Renal cortical epithelial cell (primary cell): ENCODE data around the gene COX6B1. TPM values are rescaled to one million over a fixed set of nuclear protein-coding genes. Genes with fewer than 3 reads are reported as not detected.

ENCODE experiments used
- total RNA-seq: library from RNA; depleted of rRNA; stranded (reverse); fragments of >200 nt; gene quantifications from 2 replicates; pipeline ENCODE4 v1.2.3, GENCODE V29; 2014

COX6B1 gene
- total RNA-seq, 1 donor from 2014 or later, result 385 TPM

Other genes starting within 250 kb of the COX6B1 start
- not detected in 2 replicates for gene FFAR2, start 200.1 kb upstream of the COX6B1 start, total RNA-seq
- gene KRTDAP, start 157.9 kb upstream of the COX6B1 start, total RNA-seq, result not detected in 2 replicates
- gene DMKN, start 134.7 kb upstream of the COX6B1 start, total RNA-seq, result 52.7 and 144 TPM in 2 replicates
- 0.05 TPM in 1 of 2 replicates, not detected in the other for gene SBSN, start 120.0 kb upstream of the COX6B1 start, total RNA-seq
- not detected in 2 replicates for gene GAPDHS, start 114.9 kb upstream of the COX6B1 start, total RNA-seq
- gene TMEM147, start 102.7 kb upstream of the COX6B1 start, total RNA-seq, result 76.1 and 93.6 TPM in 2 replicates
- gene ATP4A, start 84.7 kb upstream of the COX6B1 start, total RNA-seq, result not detected in 2 replicates
- not detected in 2 replicates for gene PMIS2, start 62.1 kb upstream of the COX6B1 start, total RNA-seq
- gene HAUS5, start 35.6 kb upstream of the COX6B1 start, total RNA-seq, result 5.1 and 6.4 TPM in 2 replicates
- 38.9 and 40.0 TPM in 2 replicates for gene RBM42, start 19.3 kb upstream of the COX6B1 start, total RNA-seq
- not detected in 2 replicates for gene ETV2, start 6.6 kb upstream of the COX6B1 start, total RNA-seq
- gene UPK1A, start 18.2 kb downstream of the COX6B1 start, total RNA-seq, result not detected in 2 replicates
- gene ZBTB32, start 56.2 kb downstream of the COX6B1 start, total RNA-seq, result not detected in 2 replicates
- 4.2 and 26.3 TPM in 2 replicates for gene KMT2B, start 69.7 kb downstream of the COX6B1 start, total RNA-seq
- gene IGFLR1, start 94.1 kb downstream of the COX6B1 start, total RNA-seq, result 0.52 and 1.8 TPM in 2 replicates
- gene U2AF1L4, start 97.1 kb downstream of the COX6B1 start, total RNA-seq, result 5.6 and 7.2 TPM in 2 replicates
- gene PSENEN, start 97.3 kb downstream of the COX6B1 start, total RNA-seq, result 23.5 and 24.7 TPM in 2 replicates
- gene LIN37, start 100.3 kb downstream of the COX6B1 start, total RNA-seq, result 2.6 and 6.4 TPM in 2 replicates
- gene HSPB6, start 108.7 kb downstream of the COX6B1 start, total RNA-seq, result 0.52 and 0.65 TPM in 2 replicates
- gene PROSER3, start 109.9 kb downstream of the COX6B1 start, total RNA-seq, result 4.0 and 7.7 TPM in 2 replicates
- 0.17 and 5.1 TPM in 2 replicates for gene ARHGAP33, start 127.2 kb downstream of the COX6B1 start, total RNA-seq
- gene PRODH2, start 164.5 kb downstream of the COX6B1 start, total RNA-seq, result 0.20 TPM in 1 of 2 replicates, not detected in the other
- not detected in 2 replicates for gene NPHS1, start 204.2 kb downstream of the COX6B1 start, total RNA-seq
- not detected in 2 replicates for gene KIRREL2, start 208.6 kb downstream of the COX6B1 start, total RNA-seq
- gene APLP1, start 220.3 kb downstream of the COX6B1 start, total RNA-seq, result 0.52 and 2.9 TPM in 2 replicates